ENCODE results near the gene FAM168B. TPM values are rescaled to one million over a fixed set of nuclear protein-coding genes. Genes with fewer than 3 reads are reported as not detected.
"Not testable (repeated sequence)": the region's sequence is repeated elsewhere in the genome, so short reads cannot be mapped to it uniquely, and the experiment has no call there.

Gene FAM168B
- total RNA-seq, 1 donor from 2014 or later: 78.4 TPM

DNA sequence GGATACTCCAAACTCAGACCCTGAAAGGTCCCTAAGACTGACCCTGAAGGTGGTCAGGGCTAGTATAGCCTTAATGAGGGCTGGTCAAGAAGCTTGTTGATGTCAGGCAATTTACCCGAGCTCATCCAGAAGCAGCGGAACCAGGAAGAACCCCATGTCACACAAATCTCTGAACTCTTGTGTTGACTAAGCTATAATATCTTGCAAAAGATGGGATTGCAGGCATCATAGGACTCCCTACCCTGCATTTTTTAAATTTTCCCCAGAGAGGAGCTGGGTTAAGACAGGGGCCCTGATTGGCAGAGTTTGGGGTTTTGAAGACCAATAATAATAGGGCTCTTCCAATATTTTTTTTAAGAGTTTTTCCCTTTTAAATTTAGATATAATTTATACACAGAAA, 9.9 kb upstream of the FAM168B start:
- DNase-seq (ENCODE audit: low read depth in 2 of 2): no peak

DNA sequence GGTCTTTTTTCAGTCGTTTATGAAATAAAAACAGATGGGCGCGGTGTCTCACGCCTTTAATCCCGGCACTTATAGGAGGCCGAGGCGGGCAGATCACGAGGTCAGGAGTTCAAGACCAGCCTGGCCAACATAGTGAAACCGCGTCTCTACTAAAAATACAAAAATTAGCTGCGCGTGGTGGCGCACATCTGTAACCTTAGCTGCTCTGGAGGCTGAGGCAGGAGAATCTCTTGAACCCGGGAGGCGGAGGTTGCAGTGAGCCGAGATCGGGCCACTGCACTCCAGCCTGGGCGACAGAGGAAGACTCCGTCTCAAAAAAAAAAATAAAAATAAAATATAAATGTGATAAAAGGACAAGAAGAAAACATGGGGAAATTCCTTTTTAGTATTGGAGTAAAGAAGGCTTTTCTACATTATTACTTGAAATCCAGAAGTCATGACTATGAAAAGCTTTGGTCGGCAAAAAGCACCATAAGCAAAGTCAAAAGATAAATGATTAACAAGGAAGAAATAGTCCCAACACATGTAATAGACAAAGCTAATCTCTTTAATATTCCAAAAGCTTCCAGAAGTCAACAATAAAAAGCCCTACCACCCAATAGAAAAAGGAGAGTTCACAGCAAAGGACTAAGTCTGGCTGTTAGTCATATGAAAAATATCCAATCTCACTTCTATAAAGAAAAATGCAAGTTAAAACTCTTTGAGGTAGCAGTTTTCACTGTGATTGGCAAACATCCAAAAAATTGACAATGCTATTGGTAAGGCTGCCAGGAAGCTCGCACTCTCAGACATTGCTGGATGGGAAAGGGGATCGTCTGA, 1.4 kb upstream of the FAM168B start:
- DNase-seq (ENCODE audit: low read depth in 2 of 2): peak; percentile 55 to 80

DNA sequence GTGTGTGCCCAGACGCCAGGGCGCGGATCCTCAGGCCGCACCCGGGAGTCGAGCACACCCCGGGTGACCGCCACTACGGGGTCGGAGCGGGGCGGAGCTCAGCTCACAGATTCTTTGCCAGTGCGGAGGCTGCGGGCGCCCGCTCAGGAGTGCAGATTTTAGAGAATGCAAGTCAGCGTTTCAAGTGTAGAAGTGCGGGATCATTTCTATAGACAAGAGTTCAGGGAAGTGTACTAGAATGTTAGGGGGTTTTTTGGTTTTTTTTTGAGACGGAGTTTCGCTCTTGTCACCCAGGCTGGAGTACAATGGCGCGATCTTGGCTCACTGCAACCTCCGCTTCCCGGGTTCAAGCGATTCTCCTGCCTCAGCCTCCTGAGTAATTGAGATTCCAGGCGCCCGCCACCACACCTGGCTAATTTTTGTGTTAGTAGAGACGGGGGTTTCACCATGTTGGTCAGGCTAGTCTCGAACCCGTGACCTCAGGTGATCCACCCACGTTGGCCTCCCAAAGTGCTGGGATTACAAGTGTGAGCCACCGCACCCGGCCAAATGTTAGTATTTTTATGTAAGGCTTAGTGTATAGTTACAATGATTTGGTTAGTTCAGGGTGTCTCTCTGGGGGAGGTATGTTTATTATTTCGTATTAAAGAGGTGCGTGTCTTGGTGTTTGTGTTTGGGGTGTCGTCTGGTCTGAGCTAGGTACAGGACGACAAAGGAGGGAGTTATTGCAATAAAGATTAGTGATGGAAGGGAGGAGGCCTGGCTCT, 619 bp upstream of the FAM168B start:
- no peak for DNase-seq (ENCODE audit: low read depth in 2 of 2)

DNA sequence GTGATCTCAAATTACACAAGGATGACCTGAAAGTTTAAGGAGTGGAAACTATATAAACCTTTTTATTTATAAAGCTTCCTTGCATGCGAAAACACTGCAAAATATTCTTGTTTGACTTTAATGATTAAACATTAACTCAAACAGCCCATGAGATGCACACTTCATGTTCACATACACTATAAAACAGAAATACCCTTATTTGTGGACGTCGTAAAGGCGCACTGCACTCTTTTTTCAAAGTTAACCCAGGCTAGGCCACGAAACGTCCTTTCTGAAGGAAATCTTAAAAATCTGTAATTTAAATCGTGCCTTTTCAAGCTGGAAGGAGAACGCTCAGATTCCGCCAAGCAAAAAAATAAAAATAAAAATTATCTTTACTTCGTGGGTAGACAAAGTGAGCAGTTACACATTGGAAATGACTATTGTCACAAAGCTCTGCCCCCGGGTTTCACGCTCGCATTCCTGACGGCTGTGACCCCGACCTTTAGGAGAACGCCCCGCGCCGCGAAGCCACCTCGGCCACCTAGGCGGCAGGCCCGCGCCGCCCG, 728 bp downstream of the FAM168B start:
- no peak for DNase-seq (ENCODE audit: low read depth in 2 of 2)

DNA sequence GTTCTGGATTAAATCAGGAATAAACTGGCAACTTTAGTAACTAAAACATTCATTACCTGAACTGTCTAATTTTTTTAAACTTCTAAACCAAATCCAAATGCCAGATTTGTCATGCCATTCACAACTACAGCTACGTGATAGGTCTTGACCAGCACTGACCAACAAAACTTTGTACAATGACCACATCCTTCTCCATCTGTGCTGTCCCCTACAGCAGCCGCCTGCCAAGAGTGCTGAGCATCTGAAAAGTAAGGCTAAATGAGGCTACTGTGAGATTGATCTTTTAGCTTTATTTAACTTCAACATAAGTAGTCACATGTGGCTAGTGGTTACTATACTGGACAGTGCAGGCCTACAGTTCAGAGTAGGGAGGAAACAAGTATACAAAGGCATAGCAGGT, 7.6 kb downstream of the FAM168B start:
- no peak for DNase-seq (ENCODE audit: low read depth in 2 of 2)

DNA sequence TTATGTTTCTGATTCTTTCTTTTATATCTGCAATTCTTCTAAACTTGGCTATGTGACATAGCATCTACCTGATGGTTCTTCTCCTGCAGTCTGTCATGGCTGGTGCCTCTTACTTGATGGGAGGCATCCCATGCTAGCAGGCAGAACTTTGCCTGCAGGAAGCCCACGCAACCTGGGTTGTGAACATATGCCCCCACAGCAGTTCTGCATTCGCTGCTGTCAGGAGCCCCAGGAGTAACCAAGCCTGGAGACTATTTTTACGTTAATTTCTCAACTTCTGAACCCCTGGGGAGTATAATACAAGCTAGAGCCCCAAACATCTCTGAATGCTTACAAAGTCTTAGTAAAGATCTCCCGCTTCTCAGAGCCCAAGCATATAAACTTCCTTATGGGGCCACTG, 12.1 kb downstream of the FAM168B start:
- DNase-seq (ENCODE audit: low read depth in 2 of 2): no peak

DNA sequence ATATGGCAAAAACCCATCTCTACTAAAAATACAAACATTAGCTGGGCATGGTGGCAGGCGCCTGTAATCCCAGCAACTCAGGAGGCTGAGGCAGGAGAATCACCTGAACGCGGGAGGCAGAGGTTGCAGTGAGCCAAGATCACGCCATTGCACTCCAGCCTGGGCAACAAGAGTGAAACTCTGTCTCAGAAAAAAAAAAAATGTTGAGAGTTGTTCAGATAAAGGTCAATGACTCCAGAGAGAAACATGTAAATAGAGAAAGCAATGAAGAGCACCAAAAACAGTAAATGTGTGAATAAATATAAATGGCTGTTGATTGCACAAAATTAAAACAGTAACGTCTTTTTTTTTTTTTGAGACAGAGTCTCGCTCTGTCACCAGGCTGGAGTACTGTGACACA, 13.3 kb downstream of the FAM168B start:
- DNase-seq (ENCODE audit: low read depth in 2 of 2): not testable (repeated sequence)

DNA sequence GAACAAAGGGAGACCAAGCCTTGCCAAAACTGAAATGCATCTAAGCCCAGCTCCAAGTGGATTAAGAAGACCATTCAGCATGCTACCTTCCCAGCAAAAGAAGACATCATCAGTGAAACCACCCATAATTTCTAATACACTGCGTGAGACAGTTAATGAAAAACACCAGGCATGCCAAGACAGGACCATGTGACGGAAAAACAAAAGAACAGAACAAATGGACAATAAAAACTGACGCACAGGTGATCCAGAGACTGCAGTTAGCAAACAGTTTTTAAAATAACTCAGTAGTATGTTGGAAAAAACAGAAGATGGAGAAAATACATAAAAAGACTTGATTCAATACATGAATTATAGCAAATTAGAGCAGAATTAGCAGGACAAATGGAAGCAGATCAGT, 15.3 kb downstream of the FAM168B start:
- peak; percentile 25 to 29 for DNase-seq (ENCODE audit: low read depth in 2 of 2)

DNA sequence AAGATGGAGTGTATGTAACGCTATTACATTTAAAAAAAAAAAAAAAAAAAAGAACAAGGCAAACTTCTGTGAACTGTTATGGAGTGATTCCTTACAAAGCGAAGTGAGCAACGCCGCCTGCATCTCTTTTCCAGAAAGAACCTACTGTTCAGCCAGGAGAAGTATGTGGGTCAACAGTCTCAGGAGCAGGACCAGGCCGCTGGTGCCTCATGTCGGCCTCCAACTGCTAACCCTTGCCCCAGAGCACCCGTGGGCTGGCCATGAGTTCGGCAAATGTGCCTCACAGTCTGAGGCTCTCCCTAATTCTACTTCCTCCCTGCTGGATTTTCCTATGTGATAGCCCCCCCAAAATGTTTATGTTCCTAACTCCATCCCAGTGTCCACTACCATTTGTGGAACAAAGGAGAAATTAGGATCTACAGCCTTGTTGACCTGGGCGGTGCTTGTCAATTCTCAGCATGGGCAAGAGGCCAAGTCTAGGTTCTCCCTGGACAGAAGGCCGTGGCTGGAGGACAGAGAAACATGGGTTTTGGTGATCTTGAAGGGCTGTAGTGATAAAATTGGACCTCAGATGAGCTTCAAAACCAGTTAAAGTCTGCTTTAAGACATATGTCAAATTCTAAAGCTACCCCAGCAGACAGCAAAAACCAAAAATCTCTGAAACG, 15.9 kb downstream of the FAM168B start:
- DNase-seq (ENCODE audit: low read depth in 2 of 2): no peak

DNA sequence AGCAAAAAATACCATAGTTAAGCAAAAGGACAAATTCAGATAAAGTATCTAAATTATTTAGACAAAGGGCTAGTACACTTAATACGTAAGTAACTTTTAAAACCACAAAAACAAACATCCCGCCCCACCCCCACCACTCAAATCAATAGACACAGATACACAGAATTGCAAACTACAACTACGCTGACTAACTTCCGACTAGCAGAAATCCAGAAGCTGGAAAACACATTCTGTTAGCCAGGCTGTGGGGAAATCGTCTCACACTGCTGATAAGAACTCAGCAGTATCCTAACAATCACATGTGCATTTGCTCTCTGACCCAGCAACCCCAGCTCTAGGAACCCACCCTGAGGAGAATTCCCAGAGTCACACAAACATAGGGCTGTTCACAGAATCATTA, 16.6 kb downstream of the FAM168B start:
- DNase-seq (ENCODE audit: low read depth in 2 of 2): peak in 1 of 2 donors; percentile 77

DNA sequence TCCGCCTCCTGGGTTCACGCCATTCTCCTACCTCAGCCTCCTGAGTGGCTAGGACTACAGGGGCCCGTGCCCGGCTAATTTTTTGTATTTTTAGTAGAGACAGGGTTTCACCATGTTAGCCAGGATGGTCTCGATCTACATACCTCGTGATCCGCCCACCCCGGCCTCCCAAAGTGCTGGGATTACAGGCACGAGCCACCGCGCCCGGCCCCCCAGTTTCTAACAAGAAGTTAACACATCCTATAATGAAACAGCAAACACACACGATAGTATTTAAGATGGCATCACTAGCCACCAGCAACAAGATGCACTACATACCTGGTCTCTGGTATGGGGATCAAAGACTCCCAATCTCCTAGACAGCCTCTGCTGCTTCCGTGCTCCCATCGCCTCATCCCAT, 17.7 kb downstream of the FAM168B start:
- DNase-seq (ENCODE audit: low read depth in 2 of 2): not testable (repeated sequence)

DNA sequence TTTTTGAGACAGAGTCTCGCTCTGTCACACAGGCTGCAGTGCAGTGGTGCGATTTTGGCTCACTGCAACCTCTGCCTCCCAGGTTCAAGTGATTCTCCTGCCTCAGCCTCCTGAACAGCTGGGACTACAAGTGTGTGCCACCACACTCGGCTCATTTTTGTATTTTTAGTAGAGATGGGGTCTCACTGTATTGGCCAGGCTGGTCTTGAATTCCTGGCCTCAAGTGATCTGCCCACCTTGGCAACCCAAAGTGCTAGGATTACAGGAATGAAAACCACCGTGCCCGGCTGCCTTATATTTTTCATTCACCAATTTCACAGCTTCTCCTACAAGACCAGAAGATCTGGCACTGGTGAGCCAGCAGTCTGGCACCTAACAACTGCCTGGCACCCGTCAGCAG, 25.1 kb downstream of the FAM168B start:
- DNase-seq (ENCODE audit: low read depth in 2 of 2): not testable (repeated sequence)

DNA sequence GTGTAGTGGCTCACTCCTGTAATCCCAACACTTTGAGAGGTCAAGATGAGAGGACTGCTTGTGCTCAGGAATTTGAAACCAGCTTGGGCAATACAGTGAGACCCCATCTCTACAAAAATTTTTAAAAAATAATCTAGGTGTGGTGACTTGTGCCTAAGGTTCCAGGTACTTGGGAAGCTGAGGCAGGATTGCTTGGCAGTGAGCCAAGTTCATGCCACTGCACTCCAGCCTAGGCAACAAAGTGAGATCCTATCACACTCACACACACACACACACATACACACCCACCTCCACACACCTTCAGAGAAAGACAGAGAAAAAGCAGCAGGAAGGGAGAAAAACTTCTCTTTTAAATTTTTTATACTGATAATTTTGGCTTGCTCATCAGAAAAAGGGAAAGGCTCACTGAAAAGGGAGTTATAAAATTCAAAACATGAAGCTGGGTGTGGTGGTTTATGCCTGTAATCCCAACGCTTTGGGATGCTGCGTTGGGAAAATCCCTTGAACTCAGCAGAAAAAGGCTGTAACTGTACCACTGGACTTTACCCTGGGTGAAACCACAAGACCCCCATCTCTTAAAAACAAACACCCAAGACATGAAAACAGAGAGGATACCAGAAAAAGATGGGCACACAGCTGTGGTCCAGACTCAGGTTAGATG, 25.7 kb downstream of the FAM168B start:
- no peak for DNase-seq (ENCODE audit: low read depth in 2 of 2)

DNA sequence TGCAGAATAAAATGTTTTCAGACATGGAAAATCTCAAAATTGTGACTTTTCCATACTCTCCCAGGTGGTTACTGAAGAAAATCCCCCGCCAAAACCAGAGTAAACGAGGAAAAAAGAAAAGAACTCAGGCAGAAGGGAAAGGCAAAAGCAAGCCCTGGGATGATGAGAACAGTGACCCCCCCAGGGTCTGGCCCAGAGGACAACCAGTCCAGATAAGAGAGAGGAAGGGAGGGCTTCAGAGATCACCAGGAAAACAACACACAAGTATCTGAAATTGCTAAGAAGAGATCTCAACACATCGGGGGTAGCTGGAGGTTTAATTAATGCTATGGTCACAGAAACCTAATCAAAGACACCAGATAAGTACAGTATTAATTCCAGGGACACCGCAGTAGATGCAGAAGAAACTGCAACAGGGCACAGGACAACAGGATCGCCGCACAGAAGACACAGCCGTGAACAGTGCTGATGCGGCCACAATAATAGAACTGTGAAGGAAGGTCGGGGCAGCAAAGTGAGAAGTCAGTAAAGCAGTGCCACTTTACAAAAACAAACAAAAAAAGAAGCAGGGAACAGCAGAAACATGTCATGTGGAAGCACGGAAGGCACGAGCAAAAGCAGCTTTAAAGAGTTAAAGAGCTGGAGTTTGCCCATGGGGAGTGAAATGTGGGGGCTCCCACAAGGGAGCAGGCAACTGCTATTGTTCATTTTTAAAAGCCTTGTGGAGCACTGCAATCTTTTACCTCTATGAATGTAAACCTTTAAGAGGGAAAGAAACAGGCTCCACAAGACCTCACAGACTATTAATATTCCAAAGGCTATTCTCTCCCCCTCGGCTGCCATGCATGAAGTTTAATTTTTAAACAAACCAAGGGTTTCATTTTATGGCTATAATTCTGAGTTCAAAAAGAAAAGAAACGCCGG, 28.4 kb downstream of the FAM168B start:
- no peak for DNase-seq (ENCODE audit: low read depth in 2 of 2)

DNA sequence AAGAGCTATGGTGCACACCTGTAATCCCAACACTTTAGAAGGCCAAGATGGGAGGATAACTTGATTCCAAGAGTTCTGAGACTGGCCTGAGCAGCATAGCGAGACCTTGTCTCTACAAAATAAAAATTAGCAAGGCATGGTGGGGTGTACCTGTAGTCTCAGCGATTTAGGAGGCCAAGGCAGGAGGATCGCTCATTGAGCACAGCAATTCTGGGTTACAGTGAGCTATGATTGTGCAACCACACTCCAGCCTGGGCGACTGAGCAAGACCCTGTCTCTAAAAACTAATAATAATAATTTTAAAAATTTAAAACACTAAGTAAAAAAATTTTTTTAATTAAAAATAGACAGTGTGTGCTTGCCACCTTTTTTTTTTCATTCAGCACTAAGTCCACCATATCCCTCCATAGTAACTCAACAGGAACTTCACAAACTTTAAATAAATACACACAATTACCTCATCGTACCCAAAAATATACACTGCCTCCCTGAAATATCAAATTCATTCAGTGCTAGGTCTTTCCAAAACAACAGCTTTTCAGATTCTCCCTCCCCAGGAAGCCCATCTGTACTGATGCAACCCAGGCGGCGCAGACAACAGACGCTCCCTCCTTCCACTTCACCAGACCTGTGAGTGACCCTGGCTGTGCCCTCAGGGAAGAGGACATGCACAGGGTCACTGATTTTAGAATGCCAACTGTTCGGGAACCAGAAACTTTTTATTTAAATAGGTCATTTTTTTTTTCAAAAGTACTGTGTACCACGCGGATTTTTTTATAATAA, 29.6 kb downstream of the FAM168B start:
- DNase-seq (ENCODE audit: low read depth in 2 of 2): no peak

DNA sequence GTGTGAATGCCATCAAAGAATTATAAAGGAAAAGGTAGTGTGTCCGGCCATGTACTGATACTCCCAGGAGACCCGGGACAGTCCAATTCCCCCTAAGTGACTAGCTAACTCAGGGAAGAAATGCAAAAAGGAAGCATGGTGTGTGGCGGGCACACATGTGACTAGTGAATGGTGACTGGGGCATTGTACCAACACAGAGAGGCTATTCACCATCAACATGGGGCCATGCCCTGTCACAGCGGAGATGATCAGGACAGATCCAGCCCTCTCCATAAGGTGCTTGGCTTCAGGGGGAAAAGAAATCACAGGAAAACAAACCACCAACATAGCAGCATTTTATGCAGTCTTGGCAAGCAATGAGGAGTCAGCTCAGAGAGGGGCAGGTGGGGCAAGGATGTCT, 34.3 kb downstream of the FAM168B start:
- no peak for DNase-seq (ENCODE audit: low read depth in 2 of 2)

DNA sequence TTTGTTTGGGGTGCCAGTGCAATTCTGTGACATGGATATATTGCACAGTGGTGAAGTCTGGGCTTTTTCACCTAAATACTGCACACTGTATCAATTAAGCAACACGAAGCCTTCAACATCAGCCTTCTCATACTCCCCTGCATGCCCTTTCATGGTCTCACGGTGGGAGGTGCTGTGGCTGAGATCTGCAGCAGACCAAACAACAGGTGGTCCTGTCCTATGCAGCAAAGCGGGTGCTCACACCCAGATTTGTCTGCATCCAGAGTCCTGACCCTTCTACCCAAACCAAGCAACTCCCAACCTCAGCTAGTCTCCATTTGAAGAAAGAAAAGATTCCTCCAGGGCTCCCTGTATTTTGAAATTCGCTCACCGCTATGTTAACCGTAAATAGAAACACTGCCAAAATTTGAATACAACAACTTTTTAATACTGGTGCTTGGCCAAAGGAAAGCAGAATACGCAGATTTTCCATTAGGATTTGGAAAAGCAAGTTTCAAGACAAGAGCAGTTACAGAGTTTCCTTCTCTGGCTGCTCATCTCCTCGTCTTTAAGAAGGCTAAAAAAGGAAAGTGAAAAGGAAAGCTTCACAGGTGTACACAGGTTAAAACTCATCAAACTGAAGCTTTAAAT, 34.9 kb downstream of the FAM168B start:
- DNase-seq (ENCODE audit: low read depth in 2 of 2): no peak

DNA sequence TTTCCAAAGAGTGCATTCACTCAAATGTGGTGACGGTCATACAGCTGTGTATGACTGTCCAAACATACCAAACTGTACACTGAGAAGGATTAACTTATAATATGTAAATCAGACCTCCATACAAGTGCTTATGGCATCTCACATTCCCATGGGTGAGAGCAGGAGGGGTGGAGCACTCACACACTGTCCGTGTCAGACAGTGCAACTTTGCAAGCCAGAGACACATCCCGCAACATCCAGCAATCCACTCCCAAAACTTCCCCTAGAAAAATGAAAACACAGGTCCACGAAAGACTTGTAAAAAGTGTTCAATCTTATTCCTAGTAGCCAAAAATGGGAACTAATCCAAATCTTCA, 36.4 kb downstream of the FAM168B start:
- DNase-seq (ENCODE audit: low read depth in 2 of 2): no peak

DNA sequence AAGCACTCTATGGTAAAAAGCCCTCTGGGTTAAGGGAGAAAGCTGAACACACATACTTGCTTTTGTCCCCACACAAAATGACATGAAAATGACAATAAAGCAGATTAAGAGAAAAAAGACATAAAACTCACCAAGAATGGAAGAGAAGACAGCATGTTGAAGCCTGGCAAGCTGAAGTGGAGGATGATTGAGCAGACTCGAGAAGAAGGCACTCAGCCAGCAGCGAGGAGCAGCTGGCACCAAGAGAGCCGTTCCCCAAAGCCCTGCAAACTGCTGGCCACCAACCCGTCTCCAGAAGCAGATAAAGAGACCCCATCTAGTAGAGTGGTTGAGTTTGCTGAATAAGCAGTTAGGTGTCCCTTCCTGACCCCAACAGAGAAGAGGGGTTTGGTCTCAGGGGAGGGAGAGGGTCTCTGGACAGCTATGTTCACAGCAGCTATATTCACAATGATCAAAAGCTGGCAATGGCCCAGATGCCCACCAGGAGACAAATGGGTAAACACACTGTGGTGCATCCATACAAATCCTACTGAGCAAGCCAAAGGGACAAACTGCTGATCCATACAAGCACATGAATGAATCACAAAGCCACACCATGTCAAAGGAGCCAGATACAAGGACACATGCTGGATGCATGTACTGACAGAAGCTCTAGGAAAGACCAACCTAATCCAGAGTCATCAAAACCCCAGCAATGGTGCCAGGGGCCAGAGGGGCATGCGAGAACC, 36.9 kb downstream of the FAM168B start:
- no peak for DNase-seq (ENCODE audit: low read depth in 2 of 2)
